Kidney epithelial cell (primary cell): Measurements from ENCODE around the gene LSS. TPM values are rescaled to one million over a fixed set of nuclear protein-coding genes. Genes with fewer than 3 reads are reported as not detected.

Experiments
- DNase-seq: peaks from one replicate; pipeline ENCODE4 v3.0.0-alpha.2; 2010; ENCODE audit warnings: low read depth
- H3K27me3 ChIP-seq: 2 replicates; pipeline ENCODE4 v1.6.0; 2011; ENCODE audit warnings: low read length; ENCODE audit not compliant: control insufficient read depth, insufficient read depth
- H3K36me3 ChIP-seq: 2 replicates; pipeline ENCODE4 v1.5.1; 2011; ENCODE audit warnings: low read length; ENCODE audit not compliant: control insufficient read depth, insufficient read depth
- H3K4me3 ChIP-seq: 2 replicates; pipeline ENCODE4 v1.5.1; 2011; ENCODE audit warnings: low read depth, mild to moderate bottlenecking, control low read depth, low read length
- total RNA-seq: library from RNA; depleted of rRNA; stranded (reverse); fragments of >200 nt; gene quantifications from 2 replicates; pipeline ENCODE4 v1.2.3, GENCODE V29; 2015
- TF ChIP-seq, protein P1 (sequence below): IDR thresholded peaks from 2 replicates; pipeline ENCODE4 v1.5.1; 2011; ENCODE audit warnings: mild to moderate bottlenecking, moderate library complexity, low read length, control low read depth, inconsistent platforms; ENCODE audit not compliant: insufficient read depth, poor library complexity, severe bottlenecking

LSS gene
- total RNA-seq, 1 donor from 2014 or later: 74.5 TPM

- H3K4me3 ChIP-seq: no peak overlapping the region
- TF ChIP-seq, protein P1, sequence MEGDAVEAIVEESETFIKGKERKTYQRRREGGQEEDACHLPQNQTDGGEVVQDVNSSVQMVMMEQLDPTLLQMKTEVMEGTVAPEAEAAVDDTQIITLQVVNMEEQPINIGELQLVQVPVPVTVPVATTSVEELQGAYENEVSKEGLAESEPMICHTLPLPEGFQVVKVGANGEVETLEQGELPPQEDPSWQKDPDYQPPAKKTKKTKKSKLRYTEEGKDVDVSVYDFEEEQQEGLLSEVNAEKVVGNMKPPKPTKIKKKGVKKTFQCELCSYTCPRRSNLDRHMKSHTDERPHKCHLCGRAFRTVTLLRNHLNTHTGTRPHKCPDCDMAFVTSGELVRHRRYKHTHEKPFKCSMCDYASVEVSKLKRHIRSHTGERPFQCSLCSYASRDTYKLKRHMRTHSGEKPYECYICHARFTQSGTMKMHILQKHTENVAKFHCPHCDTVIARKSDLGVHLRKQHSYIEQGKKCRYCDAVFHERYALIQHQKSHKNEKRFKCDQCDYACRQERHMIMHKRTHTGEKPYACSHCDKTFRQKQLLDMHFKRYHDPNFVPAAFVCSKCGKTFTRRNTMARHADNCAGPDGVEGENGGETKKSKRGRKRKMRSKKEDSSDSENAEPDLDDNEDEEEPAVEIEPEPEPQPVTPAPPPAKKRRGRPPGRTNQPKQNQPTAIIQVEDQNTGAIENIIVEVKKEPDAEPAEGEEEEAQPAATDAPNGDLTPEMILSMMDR: no peak
- H3K36me3 ChIP-seq: peaks cover 12% of the 10 kb centered on the region
- no peaks in the 10 kb centered on the region for H3K27me3 ChIP-seq
- DNase-seq: no peak
Measured at GRCh38 chr21:46255758-46256337, 27.3 kb upstream of the LSS start.

DNA sequence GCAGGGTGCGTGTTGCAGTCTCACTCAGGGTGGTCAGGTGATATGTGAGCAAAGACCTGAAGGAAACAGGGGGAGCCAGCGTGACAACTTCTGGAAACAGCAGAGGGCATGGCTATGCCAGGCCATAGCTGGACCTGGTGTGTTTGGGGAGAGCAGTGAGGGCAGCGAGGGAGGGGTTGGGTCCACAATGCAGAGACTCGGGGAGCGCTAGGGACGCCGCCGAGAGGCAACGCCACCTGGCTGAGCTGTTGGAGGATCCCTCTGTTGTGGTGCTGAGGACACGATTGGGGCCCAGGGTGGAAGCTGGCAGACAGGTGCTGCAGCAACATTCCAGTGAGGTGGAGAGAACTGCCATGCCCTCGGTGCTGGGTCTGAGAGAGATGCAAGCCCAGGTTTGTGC is 26.6 kb upstream of the LSS start:
- TF ChIP-seq, protein P1: no peak
- Histone ChIP-seq H3K4me3 (no peak overlapping the region), H3K36me3 (peaks cover 12% of the 10 kb centered on the region), H3K27me3 (no peaks in the 10 kb centered on the region)
- no peak for DNase-seq

GRCh38 chr21:46254208-46254975 is 25.8 kb upstream of the LSS start:
- no peaks in the 10 kb centered on the region for H3K27me3 ChIP-seq
- no peak overlapping the region for H3K4me3 ChIP-seq
- TF ChIP-seq, protein P1: no peak
- DNase-seq: no peak
- H3K36me3 ChIP-seq: peaks cover 12% of the 10 kb centered on the region

- TF ChIP-seq, protein P1: no peak
- peaks cover 12% of the 10 kb centered on the region for H3K36me3 ChIP-seq
- no peaks in the 10 kb centered on the region for H3K27me3 ChIP-seq
- no peak overlapping the region for H3K4me3 ChIP-seq
- DNase-seq: no peak
Measured at GRCh38 chr21:46253610-46254124, 25.1 kb upstream of the LSS start.

DNA sequence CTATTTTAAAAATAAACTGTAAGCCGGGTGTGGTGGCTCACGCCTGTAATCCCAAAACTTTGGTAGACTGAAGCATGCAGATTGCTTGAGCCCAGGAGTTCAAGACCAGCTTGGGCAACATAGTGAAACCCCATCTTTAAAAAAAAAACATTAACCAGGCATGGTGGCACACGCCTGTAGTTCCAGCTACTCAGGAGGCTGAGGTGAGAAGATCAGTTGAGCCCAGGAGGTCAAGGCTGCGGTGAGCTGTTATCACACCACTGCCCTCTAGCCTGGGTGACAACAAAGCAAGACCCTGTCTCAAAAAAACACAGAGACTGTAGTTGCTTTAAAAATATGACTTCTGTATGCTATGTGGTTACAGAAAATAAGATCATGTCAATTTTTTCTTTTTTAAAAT is 24.3 kb upstream of the LSS start:
- no peak for DNase-seq
- H3K4me3 ChIP-seq: no peak overlapping the region
- H3K27me3 ChIP-seq: no peaks in the 10 kb centered on the region
- TF ChIP-seq, protein P1: no peak
- H3K36me3 ChIP-seq: peaks cover 13% of the 10 kb centered on the region
